SIG-M5 (cell line): ENCODE data around the gene PLPP7.
A peak's percentile ranks its signal among the peaks of the same experiment; 100 is the strongest.
"Not testable (repeated sequence)": the region's sequence is repeated elsewhere in the genome, so short reads cannot be mapped to it uniquely, and the experiment has no call there.

Experiments used
- DNase-seq: peaks from one replicate; lab custom pipeline; 2025; lab: John Stamatoyannopoulos, UW

The PLPP7 gene

GRCh38 chr9:131289301-131290035 lies at the start of gene PLPP7:
TSS of gene PLPP7 (plus strand) at chr9:131289723. CDS start at chr9:131289998, 275 bp downstream.
- DNase-seq = no peak

- no peak for DNase-seq
Measured at GRCh38 chr9:131240047-131240921, 49.2 kb upstream of the PLPP7 start.

GRCh38 chr9:131244331-131244730 lies 45.2 kb upstream of the PLPP7 start:
- DNase-seq = not testable (repeated sequence)

GRCh38 chr9:131246618-131247017 lies 42.9 kb upstream of the PLPP7 start:
- no peak for DNase-seq

GRCh38 chr9:131252120-131252519 lies 37.4 kb upstream of the PLPP7 start:
- DNase-seq = no peak

- DNase-seq = peak; percentile 76
Measured at GRCh38 chr9:131253891-131254491, 35.5 kb upstream of the PLPP7 start.

- DNase-seq = no peak
Measured at GRCh38 chr9:131254626-131255025, 34.9 kb upstream of the PLPP7 start.

GRCh38 chr9:131255676-131256197 lies 33.8 kb upstream of the PLPP7 start:
- DNase-seq = no peak

- DNase-seq = no peak
Measured at GRCh38 chr9:131257266-131258025, 32.1 kb upstream of the PLPP7 start.

GRCh38 chr9:131258186-131258585 lies 31.3 kb upstream of the PLPP7 start:
- no peak for DNase-seq

- no peak for DNase-seq
Measured at GRCh38 chr9:131258698-131259431, 30.7 kb upstream of the PLPP7 start.

GRCh38 chr9:131259432-131259898 lies 30.1 kb upstream of the PLPP7 start:
- DNase-seq = no peak

GRCh38 chr9:131259916-131260597 lies 29.5 kb upstream of the PLPP7 start:
- DNase-seq = no peak

GRCh38 chr9:131260751-131261452 lies 28.6 kb upstream of the PLPP7 start:
- DNase-seq = no peak

- DNase-seq = no peak
Measured at GRCh38 chr9:131262327-131263032, 27.0 kb upstream of the PLPP7 start.

GRCh38 chr9:131263033-131263343 lies 26.5 kb upstream of the PLPP7 start:
- DNase-seq = not testable (repeated sequence)

- DNase-seq = no peak
Measured at GRCh38 chr9:131263701-131264100, 25.8 kb upstream of the PLPP7 start.

GRCh38 chr9:131264231-131264630 lies 25.3 kb upstream of the PLPP7 start:
- no peak for DNase-seq
